HepG2 (cell line): ENCODE results near the gene DPP7. TPM values are rescaled to one million over a fixed set of nuclear protein-coding genes. Genes with fewer than 3 reads are reported as not detected.
A peak's percentile ranks its signal among the peaks of the same experiment; 100 is the strongest.

Experiments
- ATF7 ChIP-seq, 2 experiments: fragments of 450-650 bp in 1 of 2; sonication (generic) in 1 of 2; formaldehyde crosslinking in 1 of 2; IDR thresholded peaks; 2 replicates each; pipeline versions ENCODE4 v1.4.0 to v1.6.1; 2016 to 2020; ENCODE audit warnings: antibody characterized with exemption in 1 of 2, mild to moderate bottlenecking in 1 of 2, missing genetic modification reagents in 1 of 2
- CC2D1A ChIP-seq: sonication (generic); formaldehyde crosslinking; IDR thresholded peaks from 2 replicates; pipeline ENCODE4 v1.8.1; 2023; ENCODE audit warnings: mild to moderate bottlenecking, missing genetic modification reagents
- MYNN ChIP-seq: sonication (generic); formaldehyde crosslinking; IDR thresholded peaks from 2 replicates; pipeline ENCODE4 v1.4.0; 2020; ENCODE audit warnings: mild to moderate bottlenecking, low read depth, missing genetic modification reagents
- PAWR ChIP-seq: sonication (generic); formaldehyde crosslinking; IDR thresholded peaks from 2 replicates; pipeline ENCODE4 v1.4.0; 2020; ENCODE audit warnings: missing genetic modification reagents, mild to moderate bottlenecking, borderline replicate concordance
- SMAD3 ChIP-seq: sonication (generic); formaldehyde crosslinking; IDR thresholded peaks from 2 replicates; pipeline ENCODE4 v1.4.0; 2020; ENCODE audit warnings: missing genetic modification reagents
- THAP11 ChIP-seq: IDR thresholded peaks from 2 replicates; pipeline ENCODE4 v1.6.1; 2016; ENCODE audit warnings: missing biosample characterization, missing genetic modification reagents
- ZBTB38 ChIP-seq: sonication (generic); formaldehyde crosslinking; IDR thresholded peaks from 2 replicates; pipeline ENCODE4 v1.5.1; 2020; ENCODE audit warnings: mild to moderate bottlenecking, missing genetic modification reagents
- ZNF207 ChIP-seq: fragments of 450-650 bp; IDR thresholded peaks from 2 replicates; pipeline ENCODE4 v1.6.1; 2016; ENCODE audit warnings: antibody characterized with exemption, borderline replicate concordance
- ZNF780A ChIP-seq: sonication (generic); formaldehyde crosslinking; IDR thresholded peaks from 2 replicates; pipeline ENCODE4 v1.8.0; 2022; ENCODE audit warnings: mild to moderate bottlenecking, missing genetic modification reagents, moderate library complexity
- polyA plus RNA-seq, 8 experiments: library from polyadenylated mRNA; depleted of rRNA in 3 of 8; stranded (reverse) in 7 of 8; unstranded in 1 of 8; fragments of >200 nt; fragmentation: Illumina TruSeq in 4 of 8; extraction: Trizol in 4 of 8; gene quantifications; 2 replicates each; pipeline versions ENCODE4 v1.2.1 to v1.2.3, GENCODE V29; 2011 to 2016; ENCODE audit warnings: low read depth in 4 of 8, missing spikeins in 1 of 8, mixed read lengths in 1 of 8; ENCODE audit not compliant: insufficient read depth in 1 of 8
- total RNA-seq, 5 experiments: library from RNA; depleted of rRNA; stranded (reverse); fragments of >200 nt; fragmentation: Illumina TruSeq; extraction: Trizol; gene quantifications; 2 replicates each; pipeline ENCODE4 v1.2.3, GENCODE V29; 2016; ENCODE audit warnings: low read depth in 1 of 5
- TF ChIP-seq, protein P1 (sequence below): sonication (generic); formaldehyde crosslinking; IDR thresholded peaks from 2 replicates; pipeline ENCODE4 v1.9.0; 2021; ENCODE audit warnings: missing genetic modification reagents, mild to moderate bottlenecking, borderline replicate concordance
- TF ChIP-seq, protein P2 (sequence below): IDR thresholded peaks from 2 replicates; pipeline ENCODE4 v1.6.1; 2016; ENCODE audit warnings: missing biosample characterization, missing genetic modification reagents, low read depth
- TF ChIP-seq, protein P3 (sequence below): IDR thresholded peaks from 2 replicates; pipeline ENCODE4 v1.6.1; 2016
- TF ChIP-seq, protein P4 (sequence below): sonication (generic); formaldehyde crosslinking; IDR thresholded peaks from 2 replicates; pipeline ENCODE4 v1.4.0; 2020; ENCODE audit warnings: mild to moderate bottlenecking, missing genetic modification reagents, borderline replicate concordance
- TF ChIP-seq, protein P5 (sequence below): sonication (generic); formaldehyde crosslinking; IDR thresholded peaks from 2 replicates; pipeline ENCODE4 v1.4.0; 2020; ENCODE audit warnings: missing genetic modification reagents, mild to moderate bottlenecking, borderline replicate concordance
- TF ChIP-seq, protein P6 (sequence below): sonication (generic); formaldehyde crosslinking; IDR thresholded peaks from 2 replicates; pipeline ENCODE4 v1.4.0; 2020; ENCODE audit warnings: missing genetic modification reagents

The DPP7 gene
- total and polyA plus RNA-seq, 2 of the 13 experiments (the other 11 are each of a cell fraction or from before 2014, with no cell fraction given), result 1.2 to 4.5 TPM

DNA sequence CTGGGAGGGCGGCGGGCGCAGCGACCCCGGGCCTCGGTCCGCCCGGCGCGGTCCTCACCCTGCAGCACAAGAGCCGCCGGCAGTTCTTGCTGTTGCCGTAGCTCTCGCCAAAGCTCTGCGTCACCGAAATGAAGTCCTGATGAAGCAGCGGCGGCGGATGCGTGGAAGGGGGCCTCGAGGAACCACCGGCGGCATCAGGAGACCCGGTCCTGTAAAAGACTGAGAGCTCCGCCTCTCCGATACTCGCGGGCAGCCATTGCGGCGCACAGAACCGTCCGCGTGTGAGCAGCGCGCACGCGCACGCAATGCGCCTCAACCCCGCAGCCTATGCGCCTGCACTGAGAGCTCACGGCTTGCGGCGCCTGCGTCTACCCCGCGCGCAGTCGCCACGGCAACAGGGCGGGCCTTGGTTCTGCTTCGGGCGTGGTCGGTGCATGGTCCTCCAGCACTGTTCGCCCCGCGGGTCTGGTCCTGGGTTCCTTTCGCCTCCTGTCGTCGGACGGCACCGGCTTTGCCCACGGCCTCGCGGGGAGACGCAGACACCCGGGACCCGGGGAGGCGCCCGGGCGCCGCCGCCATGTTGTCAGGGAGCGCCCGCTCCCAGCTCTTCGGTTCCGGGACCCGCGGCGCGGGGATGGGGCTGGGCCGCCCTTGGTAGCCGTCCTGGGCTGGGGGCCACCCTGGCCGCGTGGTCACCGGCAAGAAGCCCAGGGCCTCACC is 15.1 kb upstream of the DPP7 start (continued):
- TF ChIP-seq, protein P1, sequence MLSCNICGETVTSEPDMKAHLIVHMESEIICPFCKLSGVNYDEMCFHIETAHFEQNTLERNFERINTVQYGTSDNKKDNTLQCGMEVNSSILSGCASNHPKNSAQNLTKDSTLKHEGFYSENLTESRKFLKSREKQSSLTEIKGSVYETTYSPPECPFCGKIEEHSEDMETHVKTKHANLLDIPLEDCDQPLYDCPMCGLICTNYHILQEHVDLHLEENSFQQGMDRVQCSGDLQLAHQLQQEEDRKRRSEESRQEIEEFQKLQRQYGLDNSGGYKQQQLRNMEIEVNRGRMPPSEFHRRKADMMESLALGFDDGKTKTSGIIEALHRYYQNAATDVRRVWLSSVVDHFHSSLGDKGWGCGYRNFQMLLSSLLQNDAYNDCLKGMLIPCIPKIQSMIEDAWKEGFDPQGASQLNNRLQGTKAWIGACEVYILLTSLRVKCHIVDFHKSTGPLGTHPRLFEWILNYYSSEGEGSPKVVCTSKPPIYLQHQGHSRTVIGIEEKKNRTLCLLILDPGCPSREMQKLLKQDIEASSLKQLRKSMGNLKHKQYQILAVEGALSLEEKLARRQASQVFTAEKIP, result no peak
- TF ChIP-seq, protein P2, sequence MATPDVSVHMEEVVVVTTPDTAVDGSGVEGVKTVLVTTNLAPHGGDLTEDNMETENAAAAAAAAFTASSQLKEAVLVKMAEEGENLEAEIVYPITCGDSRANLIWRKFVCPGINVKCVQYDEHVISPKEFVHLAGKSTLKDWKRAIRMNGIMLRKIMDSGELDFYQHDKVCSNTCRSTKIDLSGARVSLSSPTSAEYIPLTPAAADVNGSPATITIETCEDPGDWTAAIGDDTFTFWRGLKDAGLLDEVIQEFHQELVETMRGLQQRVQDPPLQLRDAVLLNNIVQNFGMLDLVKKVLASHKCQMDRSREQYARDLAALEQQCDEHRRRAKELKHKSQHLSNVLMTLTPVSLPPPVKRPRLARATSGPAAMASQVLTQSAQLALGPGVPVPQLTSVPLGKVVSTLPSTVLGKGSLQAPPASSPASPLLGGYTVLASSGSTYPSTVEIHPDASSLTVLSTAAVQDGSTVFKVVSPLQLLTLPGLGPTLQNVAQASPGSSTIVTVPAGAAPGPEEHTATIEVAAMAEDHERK (CRISPR knock-in tag), result peak; percentile 90
- TF ChIP-seq ZNF780A (CRISPR knock-in tag) (no peak), SMAD3 (CRISPR knock-in tag) (peak; percentile 48; the same call in 1 of the 2 replicates), MYNN (no peak), ATF7 (IDR thresholded peaks at IDR 0.05) (no peak), ATF7 (CRISPR knock-in tag; IDR thresholded peaks at IDR 0.05) (0 out of 2 replicates have a peak, but pooled peaks have one; percentile 17), THAP11 (CRISPR knock-in tag) (peak; percentile 80), ZBTB38 (CRISPR knock-in tag) (no peak), ZNF207 (no peak), CC2D1A (CRISPR knock-in tag) (no peak), PAWR (CRISPR knock-in tag) (no peak)
- TF ChIP-seq, protein P3, sequence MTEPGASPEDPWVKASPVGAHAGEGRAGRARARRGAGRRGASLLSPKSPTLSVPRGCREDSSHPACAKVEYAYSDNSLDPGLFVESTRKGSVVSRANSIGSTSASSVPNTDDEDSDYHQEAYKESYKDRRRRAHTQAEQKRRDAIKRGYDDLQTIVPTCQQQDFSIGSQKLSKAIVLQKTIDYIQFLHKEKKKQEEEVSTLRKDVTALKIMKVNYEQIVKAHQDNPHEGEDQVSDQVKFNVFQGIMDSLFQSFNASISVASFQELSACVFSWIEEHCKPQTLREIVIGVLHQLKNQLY, result no peak
- TF ChIP-seq, protein P4, sequence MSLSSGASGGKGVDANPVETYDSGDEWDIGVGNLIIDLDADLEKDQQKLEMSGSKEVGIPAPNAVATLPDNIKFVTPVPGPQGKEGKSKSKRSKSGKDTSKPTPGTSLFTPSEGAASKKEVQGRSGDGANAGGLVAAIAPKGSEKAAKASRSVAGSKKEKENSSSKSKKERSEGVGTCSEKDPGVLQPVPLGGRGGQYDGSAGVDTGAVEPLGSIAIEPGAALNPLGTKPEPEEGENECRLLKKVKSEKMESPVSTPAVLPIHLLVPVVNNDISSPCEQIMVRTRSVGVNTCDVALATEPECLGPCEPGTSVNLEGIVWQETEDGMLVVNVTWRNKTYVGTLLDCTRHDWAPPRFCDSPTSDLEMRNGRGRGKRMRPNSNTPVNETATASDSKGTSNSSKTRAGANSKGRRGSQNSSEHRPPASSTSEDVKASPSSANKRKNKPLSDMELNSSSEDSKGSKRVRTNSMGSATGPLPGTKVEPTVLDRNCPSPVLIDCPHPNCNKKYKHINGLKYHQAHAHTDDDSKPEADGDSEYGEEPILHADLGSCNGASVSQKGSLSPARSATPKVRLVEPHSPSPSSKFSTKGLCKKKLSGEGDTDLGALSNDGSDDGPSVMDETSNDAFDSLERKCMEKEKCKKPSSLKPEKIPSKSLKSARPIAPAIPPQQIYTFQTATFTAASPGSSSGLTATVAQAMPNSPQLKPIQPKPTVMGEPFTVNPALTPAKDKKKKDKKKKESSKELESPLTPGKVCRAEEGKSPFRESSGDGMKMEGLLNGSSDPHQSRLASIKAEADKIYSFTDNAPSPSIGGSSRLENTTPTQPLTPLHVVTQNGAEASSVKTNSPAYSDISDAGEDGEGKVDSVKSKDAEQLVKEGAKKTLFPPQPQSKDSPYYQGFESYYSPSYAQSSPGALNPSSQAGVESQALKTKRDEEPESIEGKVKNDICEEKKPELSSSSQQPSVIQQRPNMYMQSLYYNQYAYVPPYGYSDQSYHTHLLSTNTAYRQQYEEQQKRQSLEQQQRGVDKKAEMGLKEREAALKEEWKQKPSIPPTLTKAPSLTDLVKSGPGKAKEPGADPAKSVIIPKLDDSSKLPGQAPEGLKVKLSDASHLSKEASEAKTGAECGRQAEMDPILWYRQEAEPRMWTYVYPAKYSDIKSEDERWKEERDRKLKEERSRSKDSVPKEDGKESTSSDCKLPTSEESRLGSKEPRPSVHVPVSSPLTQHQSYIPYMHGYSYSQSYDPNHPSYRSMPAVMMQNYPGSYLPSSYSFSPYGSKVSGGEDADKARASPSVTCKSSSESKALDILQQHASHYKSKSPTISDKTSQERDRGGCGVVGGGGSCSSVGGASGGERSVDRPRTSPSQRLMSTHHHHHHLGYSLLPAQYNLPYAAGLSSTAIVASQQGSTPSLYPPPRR (CRISPR knock-in tag), result peak; percentile 56
- TF ChIP-seq, protein P5, sequence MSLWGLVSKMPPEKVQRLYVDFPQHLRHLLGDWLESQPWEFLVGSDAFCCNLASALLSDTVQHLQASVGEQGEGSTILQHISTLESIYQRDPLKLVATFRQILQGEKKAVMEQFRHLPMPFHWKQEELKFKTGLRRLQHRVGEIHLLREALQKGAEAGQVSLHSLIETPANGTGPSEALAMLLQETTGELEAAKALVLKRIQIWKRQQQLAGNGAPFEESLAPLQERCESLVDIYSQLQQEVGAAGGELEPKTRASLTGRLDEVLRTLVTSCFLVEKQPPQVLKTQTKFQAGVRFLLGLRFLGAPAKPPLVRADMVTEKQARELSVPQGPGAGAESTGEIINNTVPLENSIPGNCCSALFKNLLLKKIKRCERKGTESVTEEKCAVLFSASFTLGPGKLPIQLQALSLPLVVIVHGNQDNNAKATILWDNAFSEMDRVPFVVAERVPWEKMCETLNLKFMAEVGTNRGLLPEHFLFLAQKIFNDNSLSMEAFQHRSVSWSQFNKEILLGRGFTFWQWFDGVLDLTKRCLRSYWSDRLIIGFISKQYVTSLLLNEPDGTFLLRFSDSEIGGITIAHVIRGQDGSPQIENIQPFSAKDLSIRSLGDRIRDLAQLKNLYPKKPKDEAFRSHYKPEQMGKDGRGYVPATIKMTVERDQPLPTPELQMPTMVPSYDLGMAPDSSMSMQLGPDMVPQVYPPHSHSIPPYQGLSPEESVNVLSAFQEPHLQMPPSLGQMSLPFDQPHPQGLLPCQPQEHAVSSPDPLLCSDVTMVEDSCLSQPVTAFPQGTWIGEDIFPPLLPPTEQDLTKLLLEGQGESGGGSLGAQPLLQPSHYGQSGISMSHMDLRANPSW, result peak; percentile 19; the same call in 1 of the 2 replicates
- TF ChIP-seq, protein P6, sequence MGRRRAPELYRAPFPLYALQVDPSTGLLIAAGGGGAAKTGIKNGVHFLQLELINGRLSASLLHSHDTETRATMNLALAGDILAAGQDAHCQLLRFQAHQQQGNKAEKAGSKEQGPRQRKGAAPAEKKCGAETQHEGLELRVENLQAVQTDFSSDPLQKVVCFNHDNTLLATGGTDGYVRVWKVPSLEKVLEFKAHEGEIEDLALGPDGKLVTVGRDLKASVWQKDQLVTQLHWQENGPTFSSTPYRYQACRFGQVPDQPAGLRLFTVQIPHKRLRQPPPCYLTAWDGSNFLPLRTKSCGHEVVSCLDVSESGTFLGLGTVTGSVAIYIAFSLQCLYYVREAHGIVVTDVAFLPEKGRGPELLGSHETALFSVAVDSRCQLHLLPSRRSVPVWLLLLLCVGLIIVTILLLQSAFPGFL, result no peak
